Heart left ventricle (tissue), 16 donors: ENCODE measurements around the gene STOX1. TPM values are rescaled to one million over a fixed set of nuclear protein-coding genes. Genes with fewer than 3 reads are reported as not detected.
A peak's percentile ranks its signal among the peaks of the same experiment; 100 is the strongest.

Experiments used
- ATAC-seq, 4 donors: fragments of 200-7000 bp; cut with Tn5 transposase; one replicate each; pipeline ENCODE4 v1.9.1; 2020 to 2022; ENCODE audit warnings: moderate library complexity in 4 of 4, mild to moderate bottlenecking in 3 of 4, moderate number of reproducible peaks in 1 of 4
- DNase-seq, 5 donors: peaks; one replicate each; pipeline ENCODE4 v3.0.0-alpha.2; 2020
- H3K27ac ChIP-seq, 12 donors: fragments of 200-600 bp; sonication (generic) in 4 of 12; one replicate each; pipeline versions ENCODE4 v1.5.0 to v1.8.0; 2016 to 2022; ENCODE audit warnings: mild to moderate bottlenecking in 2 of 12
- H3K27me3 ChIP-seq, 9 donors: fragments of 200-600 bp; sonication (generic) in 2 of 9; one replicate each; pipeline versions ENCODE4 v1.5.1 to v1.8.0; 2016 to 2022; ENCODE audit warnings: mild to moderate bottlenecking in 3 of 9
- H3K36me3 ChIP-seq, 9 donors: fragments of 200-600 bp; sonication (generic) in 2 of 9; one replicate each; pipeline versions ENCODE4 v1.5.0 to v1.8.0; 2018 to 2022; ENCODE audit warnings: mild to moderate bottlenecking in 2 of 9
- H3K4me1 ChIP-seq, 12 donors: fragments of 200-600 bp; sonication (generic) in 4 of 12; one replicate each; pipeline versions ENCODE4 v1.5.0 to v1.8.0; 2016 to 2022; ENCODE audit warnings: mild to moderate bottlenecking in 3 of 12
- H3K4me3 ChIP-seq, 12 donors: fragments of 200-600 bp; sonication (generic) in 4 of 12; one replicate each; pipeline versions ENCODE4 v1.5.0 to v1.8.0; 2017 to 2022; ENCODE audit warnings: mild to moderate bottlenecking in 9 of 12, moderate library complexity in 4 of 12
- H3K9me3 ChIP-seq, 12 donors: fragments of 200-600 bp; sonication (generic) in 4 of 12; one replicate each; pipeline versions ENCODE4 v1.5.0 to v1.8.0; 2016 to 2022; ENCODE audit warnings: mild to moderate bottlenecking in 1 of 12
- POLR2A ChIP-seq, 2 donors: fragments of 450-650 bp; IDR thresholded peaks; one replicate each; pipeline ENCODE4 v1.6.1; 2017; ENCODE audit warnings: antibody characterized with exemption in 2 of 2, mild to moderate bottlenecking in 2 of 2, moderate library complexity in 2 of 2
- WGBS, 4 donors: extraction: QIAGEN DNeasy Blood & Tissue Kit in 2 of 4; methylation state at CpG; one replicate each; pipeline versions ENCODE4 v1.1.5 to v1.1.7; 2013 to 2018; 5-methylcytosine and 5-hydroxymethylcytosine counted together
- intact Hi-C, 10 donors: fragments of 100-400 bp; cut with DNase I; formaldehyde crosslinking; loops; one replicate each; pipeline versions ENCODE4 v1.11.1 to v1.14.2; 2022
- polyA plus RNA-seq, 2 donors: library from polyadenylated mRNA; stranded (reverse); fragments of 200-250 nt; gene quantifications; one replicate each; pipeline ENCODE4 v1.2.3, GENCODE V29; 2013
- total RNA-seq, 9 donors: library from RNA; depleted of rRNA in 2 of 9; stranded (reverse); fragments of >200 nt in 2 of 9; fragmentation: NEBNext Ultra II Directional in 3 of 9; extraction: Animal tissue kit (Norgen Biotek cat#: 25700) in 3 of 9; gene quantifications; one replicate each; pipeline versions ENCODE4 v1.1.0 to v1.2.4, GENCODE V29; 2016 to 2023
- TF ChIP-seq, protein P1 (sequence below), 12 donors: fragments of 200-600 bp; sonication (generic) in 4 of 12; IDR thresholded peaks; one replicate each; pipeline versions ENCODE4 v1.5.0 to v1.8.0; 2018 to 2022; ENCODE audit warnings: antibody characterized with exemption in 12 of 12, mild to moderate bottlenecking in 5 of 12
- donor health status: ischemic (EF 13 %, LVEDD 7.1; RV severe dilation, severe dysfunction).
- donor health status: healthy with polysubstance abuse.
- donor health status: DM: no; HTN: yes; CAD: no.
- donor health status: DM: no; HTN: no; CAD: no.
- donor health status: ischemic (EF 25% LVEDD 6.9; RV normal size, moderate dysfunction).
- donor health status: ischemic (EF 25% LVEDD 5.7; RV mildly dilated, moderate dysfunction).
- donor health status: healthy.
- donor health status: DM: yes; HTN: yes; CAD: no.
- donor health status: ischemic (EF 35%, LVEDD 5.7; RV mildly dilated, moderate dysfunction).
- donor health status: nonischemic (EF 11% LVEDD 7.7; RV severe dilation, severe dysfunction).
- donor health status: DM: yes; HTN: yes; CAD: no.
- donor health status: PGD.
- donor health status: ischemic (EF 29% LVEDD 5.4; RV normal size, mild dysfunction).
- donor health status: nonischemic (EF 23%, LVEDD 6.1; RV moderate dilation, normal function).

The STOX1 gene
- total and polyA plus RNA-seq, 11 donors: 0.09 to 1.2 (median 0.27) TPM; not detected in 1

DNA sequence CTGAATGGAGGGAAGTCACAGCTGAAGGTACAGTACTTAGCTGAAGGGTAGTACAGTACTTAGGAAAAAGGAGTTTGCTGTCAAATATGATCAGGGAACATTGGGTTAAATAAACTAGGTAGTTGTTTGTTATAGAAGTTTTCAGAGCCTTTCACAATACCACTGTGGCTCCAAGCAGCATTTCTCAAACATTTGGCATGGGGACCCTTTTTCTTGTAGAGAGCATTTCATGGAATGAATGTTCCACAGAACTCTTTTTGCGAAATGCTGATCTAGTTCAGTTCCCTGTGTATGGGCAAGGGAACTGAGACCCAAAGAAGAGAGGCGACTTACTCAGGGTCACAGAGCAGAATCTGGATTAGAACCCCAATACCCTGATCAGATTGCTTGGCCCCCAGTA lies 42.3 kb downstream of the STOX1 start:
- intact Hi-C loops: no loop called here
- no peaks in the 10 kb centered on the region for H3K27me3 ChIP-seq
- WGBS, 4 donors: 49 to 97% (median 74%) methylated on average over 2 of the region's 2 CpGs
- no peaks in the 10 kb centered on the region for H3K36me3 ChIP-seq
- DNase-seq (no peak), ATAC-seq (no peak)
- TF ChIP-seq, protein P1, sequence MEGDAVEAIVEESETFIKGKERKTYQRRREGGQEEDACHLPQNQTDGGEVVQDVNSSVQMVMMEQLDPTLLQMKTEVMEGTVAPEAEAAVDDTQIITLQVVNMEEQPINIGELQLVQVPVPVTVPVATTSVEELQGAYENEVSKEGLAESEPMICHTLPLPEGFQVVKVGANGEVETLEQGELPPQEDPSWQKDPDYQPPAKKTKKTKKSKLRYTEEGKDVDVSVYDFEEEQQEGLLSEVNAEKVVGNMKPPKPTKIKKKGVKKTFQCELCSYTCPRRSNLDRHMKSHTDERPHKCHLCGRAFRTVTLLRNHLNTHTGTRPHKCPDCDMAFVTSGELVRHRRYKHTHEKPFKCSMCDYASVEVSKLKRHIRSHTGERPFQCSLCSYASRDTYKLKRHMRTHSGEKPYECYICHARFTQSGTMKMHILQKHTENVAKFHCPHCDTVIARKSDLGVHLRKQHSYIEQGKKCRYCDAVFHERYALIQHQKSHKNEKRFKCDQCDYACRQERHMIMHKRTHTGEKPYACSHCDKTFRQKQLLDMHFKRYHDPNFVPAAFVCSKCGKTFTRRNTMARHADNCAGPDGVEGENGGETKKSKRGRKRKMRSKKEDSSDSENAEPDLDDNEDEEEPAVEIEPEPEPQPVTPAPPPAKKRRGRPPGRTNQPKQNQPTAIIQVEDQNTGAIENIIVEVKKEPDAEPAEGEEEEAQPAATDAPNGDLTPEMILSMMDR (IDR thresholded peaks at IDR 0.05): no peak
- TF ChIP-seq POLR2A (IDR thresholded peaks at IDR 0.05): no peak
- H3K9me3 ChIP-seq: peaks cover 0 to 4% (median 0%) of the 10 kb centered on the region in 12 donors
- peaks cover 0 to 12% (median 4%) of the 10 kb centered on the region in 12 donors for H3K4me1 ChIP-seq
- no peak overlapping the region for H3K27ac ChIP-seq
- no peak overlapping the region for H3K4me3 ChIP-seq

DNA sequence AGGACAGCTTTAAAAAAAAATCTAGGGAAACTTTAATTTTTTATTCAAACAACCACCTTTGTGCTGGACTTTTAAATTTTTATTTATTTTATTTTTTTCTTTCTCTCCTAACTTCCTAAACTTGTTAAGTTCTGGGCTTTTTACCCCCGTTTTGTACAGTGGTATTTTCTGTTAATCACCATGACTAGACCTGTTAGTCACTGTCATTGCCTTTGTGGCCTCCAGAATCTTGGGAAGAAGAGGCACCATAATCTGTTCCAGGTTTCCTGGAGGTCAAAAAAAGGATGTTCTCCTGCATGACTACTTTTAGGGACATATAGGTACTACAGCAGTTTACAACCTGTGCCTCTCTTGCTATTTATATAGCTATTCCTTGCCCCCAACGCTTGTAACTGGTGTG lies 42.7 kb downstream of the STOX1 start:
- DNase-seq (no peak), ATAC-seq (no peak)
- Histone ChIP-seq H3K4me3 (no peak overlapping the region), H3K27ac (peak overlapping the region in 2 of 12 donors; percentile 7 to 62), H3K9me3 (peaks cover 0 to 4% (median 0%) of the 10 kb centered on the region in 12 donors), H3K4me1 (peaks cover 0 to 12% (median 4%) of the 10 kb centered on the region in 12 donors), H3K27me3 (no peaks in the 10 kb centered on the region), H3K36me3 (no peaks in the 10 kb centered on the region)
- intact Hi-C loops: no loop called here
- TF ChIP-seq POLR2A (IDR thresholded peaks at IDR 0.05): no peak
- TF ChIP-seq, protein P1 (IDR thresholded peaks at IDR 0.05): no peak
- 85 to 90% (median 87%) methylated on average over 2 of the region's 2 CpGs for WGBS, 4 donors

DNA sequence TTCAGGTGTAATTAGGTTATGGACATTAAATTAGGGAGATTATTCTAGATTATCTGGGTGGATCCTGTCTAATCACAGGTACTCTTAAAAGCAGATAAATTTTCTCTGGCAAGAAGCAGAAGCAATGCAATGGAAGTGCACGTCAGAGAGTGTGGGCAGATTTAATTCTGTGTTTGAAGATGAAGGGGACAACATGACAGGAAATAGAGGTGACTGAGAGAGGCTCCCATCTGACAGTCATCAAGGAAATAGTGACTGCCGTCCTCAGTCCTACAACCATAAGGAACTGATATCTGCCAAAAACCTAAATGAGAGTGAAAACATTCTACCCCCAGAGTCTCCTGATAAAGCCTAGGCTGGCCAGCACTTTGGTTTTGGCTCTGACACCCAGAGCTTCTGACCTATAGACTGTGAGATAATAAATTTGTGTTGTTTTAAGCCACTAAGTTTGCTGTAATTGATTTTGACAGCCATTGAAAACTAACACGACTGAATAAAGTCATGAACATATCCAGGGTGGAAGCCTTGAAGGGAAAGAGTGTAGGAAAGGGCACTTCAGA lies 43.3 kb downstream of the STOX1 start:
- TF ChIP-seq, protein P1 (IDR thresholded peaks at IDR 0.05): no peak
- no peak for TF ChIP-seq POLR2A (IDR thresholded peaks at IDR 0.05)
- 49 to 62% (median 53%) methylated on average over 3 of the region's 3 CpGs for WGBS, 4 donors
- Histone ChIP-seq H3K4me3 (no peak overlapping the region), H3K27ac (peak overlapping the region in 6 of 12 donors; percentile 7 to 62 (median 42)), H3K36me3 (no peaks in the 10 kb centered on the region), H3K27me3 (no peaks in the 10 kb centered on the region), H3K4me1 (peaks cover 0 to 12% (median 4%) of the 10 kb centered on the region in 12 donors), H3K9me3 (peaks cover 0 to 4% (median 0%) of the 10 kb centered on the region in 12 donors)
- intact Hi-C loops: no loop called here
- DNase-seq (no peak), ATAC-seq (no peak)

DNA sequence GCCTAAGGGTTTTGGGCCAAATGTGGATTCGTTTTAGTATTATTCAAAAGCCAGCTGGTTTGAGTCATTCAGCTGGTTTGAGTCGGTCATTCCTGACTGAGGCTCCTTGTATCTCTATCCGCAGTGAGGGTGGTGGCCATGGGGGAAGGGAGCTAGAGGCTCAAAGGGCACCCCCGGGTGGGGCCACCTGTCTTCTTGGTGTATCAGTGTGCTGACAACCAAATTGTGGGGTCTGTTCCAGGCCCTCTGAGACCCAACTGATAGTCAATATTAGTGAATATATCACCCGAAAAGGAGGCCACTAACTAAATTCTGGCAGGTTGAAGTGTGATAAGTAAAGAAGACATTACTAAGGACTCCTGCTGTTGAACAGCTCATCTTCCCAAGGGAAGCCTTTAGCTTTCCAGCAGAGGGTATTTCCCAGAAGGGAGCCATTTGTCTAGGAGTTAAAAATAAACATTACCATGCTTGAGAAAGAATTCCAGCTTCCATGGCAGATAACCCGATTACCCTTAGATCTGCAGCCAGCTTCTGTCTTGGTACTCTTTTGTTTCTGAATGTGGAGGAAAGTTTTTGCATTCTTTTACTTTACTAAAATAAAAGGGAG lies 43.9 kb downstream of the STOX1 start:
- DNase-seq: no peak
- H3K36me3 ChIP-seq: no peaks in the 10 kb centered on the region
- no peak overlapping the region for H3K4me3 ChIP-seq
- peaks cover 0 to 4% (median 0%) of the 10 kb centered on the region in 12 donors for H3K9me3 ChIP-seq
- peaks cover 0 to 12% (median 4%) of the 10 kb centered on the region in 12 donors for H3K4me1 ChIP-seq
- TF ChIP-seq, protein P1 (IDR thresholded peaks at IDR 0.05): no peak
- TF ChIP-seq POLR2A (IDR thresholded peaks at IDR 0.05): no peak
- ATAC-seq: peak in 3 of 4 donors; percentile 27 to 70 (median 34)
- WGBS, 4 donors: 45 to 54% (median 53%) methylated on average over 6 of the region's 6 CpGs
- peak overlapping the region in 6 of 12 donors; percentile 7 to 62 (median 42) for H3K27ac ChIP-seq
- no peaks in the 10 kb centered on the region for H3K27me3 ChIP-seq
- intact Hi-C loops: no loop called here
